DND-41 (cell line): ENCODE data around the gene WDR18.
"Not testable (repeated sequence)": the region's sequence is repeated elsewhere in the genome, so short reads cannot be mapped to it uniquely, and the experiment has no call there.

Experiments
- ATAC-seq: fragments of 200-7000 bp; cut with Tn5 transposase; 3 replicates; pipeline ENCODE4 v1.9.1; 2021; ENCODE audit warnings: low read depth; ENCODE audit not compliant: insufficient read depth
- DNase-seq: peaks from one replicate; pipeline ENCODE4 v3.0.0-alpha.2; 2020
- H2AFZ ChIP-seq: 2 replicates; pipeline ENCODE4 v1.6.0; 2012; ENCODE audit warnings: low read depth, low read length
- H3K27ac ChIP-seq: 2 replicates; pipeline ENCODE4 v1.5.1; 2012; ENCODE audit warnings: low read length, inconsistent platforms
- H3K27me3 ChIP-seq: fragments of 200-600 bp; sonication (generic); 2 replicates; pipeline ENCODE4 v1.6.0; 2012; ENCODE audit warnings: low read length, mild to moderate bottlenecking, inconsistent platforms; ENCODE audit not compliant: insufficient read depth, poor library complexity
- H3K36me3 ChIP-seq: 2 replicates; pipeline ENCODE4 v1.5.1; 2012; ENCODE audit warnings: low read length, inconsistent platforms; ENCODE audit not compliant: insufficient read depth
- H3K4me1 ChIP-seq: 2 replicates; pipeline ENCODE4 v1.5.1; 2012; ENCODE audit warnings: mild to moderate bottlenecking, low read length; ENCODE audit not compliant: insufficient read depth
- H3K4me2 ChIP-seq: 2 replicates; pipeline ENCODE4 v1.6.0; 2012; ENCODE audit warnings: mild to moderate bottlenecking, moderate library complexity, low read length, inconsistent platforms; ENCODE audit not compliant: insufficient read depth
- H3K4me3 ChIP-seq, 2 experiments: fragments of 200-600 bp in 1 of 2; shearing (Covaris generic) in 1 of 2; 2 replicates each; pipeline ENCODE4 v1.5.1; 2012 to 2016; ENCODE audit warnings: inconsistent platforms in 2 of 2, low read length in 2 of 2, mild to moderate bottlenecking in 2 of 2, low read depth in 1 of 2, moderate library complexity in 1 of 2
- H3K79me2 ChIP-seq: 2 replicates; pipeline ENCODE4 v1.6.0; 2012; ENCODE audit warnings: low read length, inconsistent platforms; ENCODE audit not compliant: insufficient read depth
- H3K9ac ChIP-seq: 2 replicates; pipeline ENCODE4 v1.6.0; 2012; ENCODE audit warnings: low read depth, mild to moderate bottlenecking, inconsistent platforms, low read length, moderate library complexity
- H3K9me3 ChIP-seq: 2 replicates; pipeline ENCODE4 v1.5.1; 2012; ENCODE audit warnings: low read length, moderate library complexity, mild to moderate bottlenecking, inconsistent platforms; ENCODE audit not compliant: insufficient read depth, severe bottlenecking
- H4K20me1 ChIP-seq: 2 replicates; pipeline ENCODE4 v1.6.0; 2012; ENCODE audit warnings: low read length; ENCODE audit not compliant: insufficient read depth
- EZH2 ChIP-seq: IDR thresholded peaks from 3 replicates; pipeline ENCODE4 v1.6.1; 2012; ENCODE audit warnings: borderline replicate concordance, low read depth, mild to moderate bottlenecking, moderate library complexity, low read length, inconsistent platforms; ENCODE audit not compliant: severe bottlenecking
- TF ChIP-seq, protein P1 (sequence below): IDR thresholded peaks from 2 replicates; pipeline ENCODE4 v1.5.1; 2012; ENCODE audit warnings: borderline replicate concordance, low read length, moderate library complexity, mild to moderate bottlenecking; ENCODE audit not compliant: poor library complexity, severe bottlenecking; ENCODE audit errors: extremely low read depth

WDR18 gene

DNA sequence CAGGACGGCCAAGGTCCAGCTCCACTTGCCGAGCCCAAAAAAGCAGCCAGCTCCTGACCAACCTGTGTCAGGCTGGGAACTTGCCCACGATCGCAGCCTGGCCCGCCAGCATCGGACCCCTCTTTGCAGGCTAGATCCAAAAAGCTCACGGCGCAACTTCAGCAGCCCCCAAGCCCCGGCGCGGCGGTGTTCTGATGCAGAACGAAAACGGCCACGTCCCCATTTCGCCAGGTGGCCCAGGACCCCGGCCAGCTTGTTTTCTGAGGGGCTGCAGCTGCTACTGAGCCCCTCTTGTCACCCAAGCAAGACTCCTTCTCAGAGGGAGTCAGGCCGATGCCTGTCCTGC lies 35.4 kb downstream of the WDR18 start:
- DNase-seq = no peak
- H3K9me3 ChIP-seq = no peaks in the 10 kb centered on the region
- peak overlapping the region; percentile 91 for H3K4me2 ChIP-seq
- no peaks in the 10 kb centered on the region for H3K27me3 ChIP-seq
- peaks cover 64% of the 10 kb centered on the region for H3K79me2 ChIP-seq
- ATAC-seq = no peak
- peak overlapping the region; percentile 92 for H3K9ac ChIP-seq
- H3K27ac ChIP-seq = peak overlapping the region; percentile 81
- H3K4me3 ChIP-seq = peak overlapping the region; percentile 81 to 89; a peak in 3 of 4 replicates
- H2AFZ ChIP-seq = no peak overlapping the region
- peaks cover 59% of the 10 kb centered on the region for H4K20me1 ChIP-seq
- H3K4me1 ChIP-seq = peaks cover 47% of the 10 kb centered on the region
- no peak for TF ChIP-seq EZH2
- TF ChIP-seq, protein P1, sequence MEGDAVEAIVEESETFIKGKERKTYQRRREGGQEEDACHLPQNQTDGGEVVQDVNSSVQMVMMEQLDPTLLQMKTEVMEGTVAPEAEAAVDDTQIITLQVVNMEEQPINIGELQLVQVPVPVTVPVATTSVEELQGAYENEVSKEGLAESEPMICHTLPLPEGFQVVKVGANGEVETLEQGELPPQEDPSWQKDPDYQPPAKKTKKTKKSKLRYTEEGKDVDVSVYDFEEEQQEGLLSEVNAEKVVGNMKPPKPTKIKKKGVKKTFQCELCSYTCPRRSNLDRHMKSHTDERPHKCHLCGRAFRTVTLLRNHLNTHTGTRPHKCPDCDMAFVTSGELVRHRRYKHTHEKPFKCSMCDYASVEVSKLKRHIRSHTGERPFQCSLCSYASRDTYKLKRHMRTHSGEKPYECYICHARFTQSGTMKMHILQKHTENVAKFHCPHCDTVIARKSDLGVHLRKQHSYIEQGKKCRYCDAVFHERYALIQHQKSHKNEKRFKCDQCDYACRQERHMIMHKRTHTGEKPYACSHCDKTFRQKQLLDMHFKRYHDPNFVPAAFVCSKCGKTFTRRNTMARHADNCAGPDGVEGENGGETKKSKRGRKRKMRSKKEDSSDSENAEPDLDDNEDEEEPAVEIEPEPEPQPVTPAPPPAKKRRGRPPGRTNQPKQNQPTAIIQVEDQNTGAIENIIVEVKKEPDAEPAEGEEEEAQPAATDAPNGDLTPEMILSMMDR = no peak
- peaks cover 56% of the 10 kb centered on the region for H3K36me3 ChIP-seq

- Histone ChIP-seq H3K9me3 (no peaks in the 10 kb centered on the region), H3K4me3 (peak overlapping the region; percentile 81 to 89; a peak in 3 of 4 replicates)
Measured at GRCh38 chr19:1019980-1020867, 36.1 kb downstream of the WDR18 start.

GRCh38 chr19:1020868-1021425 lies 36.8 kb downstream of the WDR18 start, which contains the start of gene TMEM259:
Gene TMEM259 (minus strand): TSS chr19:1021123. CDS start chr19:1020996, 127 bp downstream.
- peaks cover 50% of the 10 kb centered on the region for H3K79me2 ChIP-seq
- DNase-seq = peak; percentile 98
- peak within 1 kb of the TSS; percentile 81 for H3K27ac ChIP-seq
- peak within 1 kb of the TSS; percentile 92 for H3K9ac ChIP-seq
- H3K4me3 ChIP-seq = peak within 1 kb of the TSS; percentile 81 to 89; a peak in 3 of 4 replicates
- peak within 1 kb of the TSS; percentile 68 for H2AFZ ChIP-seq
- TF ChIP-seq EZH2 = no peak
- TF ChIP-seq, protein P1 = no peak
- peak; percentile 92 for ATAC-seq
- peaks cover 2% of the 10 kb centered on the region for H3K27me3 ChIP-seq
- peak within 1 kb of the TSS; percentile 91 for H3K4me2 ChIP-seq
- H4K20me1 ChIP-seq = peaks cover 45% of the 10 kb centered on the region
- H3K36me3 ChIP-seq = peaks cover 42% of the 10 kb centered on the region
- H3K9me3 ChIP-seq = no peaks in the 10 kb centered on the region
- peaks cover 45% of the 10 kb centered on the region for H3K4me1 ChIP-seq

More at GRCh38 chr19:1019980-1020867, 36.1 kb downstream of the WDR18 start:
- peak overlapping the region; percentile 92 for H3K9ac ChIP-seq
- H4K20me1 ChIP-seq = peaks cover 53% of the 10 kb centered on the region
- peak overlapping the region; percentile 81 for H3K27ac ChIP-seq
- H3K79me2 ChIP-seq = peaks cover 57% of the 10 kb centered on the region
- peaks cover 45% of the 10 kb centered on the region for H3K4me1 ChIP-seq
- peaks cover 49% of the 10 kb centered on the region for H3K36me3 ChIP-seq
- DNase-seq (peak; percentile 50), ATAC-seq (peak; percentile 10; the same call in 1 of the 3 replicates)
- peak overlapping the region; percentile 62 for H2AFZ ChIP-seq
- no peak for TF ChIP-seq EZH2
- TF ChIP-seq, protein P1 = no peak
- H3K4me2 ChIP-seq = peak overlapping the region; percentile 91
- H3K27me3 ChIP-seq = no peaks in the 10 kb centered on the region

GRCh38 chr19:1023883-1024188 lies 39.7 kb downstream of the WDR18 start:
- not testable (repeated sequence) for DNase-seq, H3K4me3 ChIP-seq, H2AFZ ChIP-seq, ATAC-seq, H3K9ac ChIP-seq, H3K4me2 ChIP-seq, H3K27ac ChIP-seq, H3K9me3 ChIP-seq
- peaks cover 19% of the 10 kb centered on the region for H4K20me1 ChIP-seq
- peaks cover 20% of the 10 kb centered on the region; the same call in 1 of the 2 replicates for H3K36me3 ChIP-seq
- H3K27me3 ChIP-seq = peaks cover 25% of the 10 kb centered on the region
- H3K4me1 ChIP-seq = peaks cover 48% of the 10 kb centered on the region
- peaks cover 21% of the 10 kb centered on the region for H3K79me2 ChIP-seq

DNA sequence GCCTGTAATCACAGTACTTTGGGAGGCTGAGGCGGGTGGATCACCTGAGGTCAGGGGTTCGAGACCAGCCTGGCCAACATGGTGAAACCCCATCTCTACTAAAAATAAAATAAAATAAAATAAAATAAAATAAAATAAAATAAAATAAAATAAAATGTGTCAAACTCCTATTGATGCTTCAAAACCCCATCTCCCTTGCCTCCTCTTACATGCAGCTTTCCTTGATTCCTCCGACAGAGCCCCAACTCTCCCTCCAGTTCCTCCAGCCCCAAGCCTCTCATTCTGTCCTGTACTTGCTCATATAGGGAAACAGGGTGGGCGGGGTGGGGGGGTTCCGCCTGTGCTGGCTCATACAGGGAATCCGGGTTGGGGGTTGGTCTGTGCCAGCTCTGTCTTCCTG lies 40.9 kb downstream of the WDR18 start:
- not testable (repeated sequence) for H4K20me1 ChIP-seq, ATAC-seq, H3K36me3 ChIP-seq, H3K9me3 ChIP-seq, H3K9ac ChIP-seq, DNase-seq, H3K79me2 ChIP-seq, H2AFZ ChIP-seq, H3K4me3 ChIP-seq, H3K27ac ChIP-seq, H3K4me2 ChIP-seq
- peaks cover 25% of the 10 kb centered on the region for H3K27me3 ChIP-seq
- H3K4me1 ChIP-seq = peaks cover 43% of the 10 kb centered on the region
